Stimulated activated CD4-positive, alpha-beta T cell treated with anti-CD3 and anti-CD28 coated beads, Interleukin-15, amount 100 ng/mL, for 1 hour (primary cell): Measurements from ENCODE around the gene PVR.
A peak's percentile ranks its signal among the peaks of the same experiment; 100 is the strongest.

ENCODE experiments used
- DNase-seq, 2 donors: peaks; one replicate each; pipeline ENCODE4 v3.0.0-alpha.2; 2020; ENCODE audit warnings: low read depth in 1 of 2, low spot score in 1 of 2

The PVR gene

DNA sequence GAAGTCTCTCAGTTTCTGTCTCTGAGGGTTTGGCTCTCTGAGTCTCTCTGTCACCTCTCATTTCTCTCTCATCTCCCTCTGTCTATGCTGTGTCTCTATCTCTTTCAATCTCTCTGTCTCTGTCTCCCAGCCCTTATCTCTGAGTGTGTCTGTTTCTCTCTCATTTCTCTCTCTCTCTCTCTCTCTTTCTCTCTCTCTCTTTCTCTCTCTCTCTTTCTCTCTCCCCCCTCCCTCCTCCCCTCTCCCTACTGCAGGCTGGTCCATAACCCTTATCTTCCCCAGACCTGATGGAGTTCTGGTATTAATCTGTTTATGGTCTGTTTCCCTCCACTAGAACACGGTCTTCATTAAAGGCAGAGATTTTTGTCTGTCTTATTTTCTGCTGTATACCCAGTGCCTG lies 1.3 kb upstream of the PVR start:
- no peak for DNase-seq

DNA sequence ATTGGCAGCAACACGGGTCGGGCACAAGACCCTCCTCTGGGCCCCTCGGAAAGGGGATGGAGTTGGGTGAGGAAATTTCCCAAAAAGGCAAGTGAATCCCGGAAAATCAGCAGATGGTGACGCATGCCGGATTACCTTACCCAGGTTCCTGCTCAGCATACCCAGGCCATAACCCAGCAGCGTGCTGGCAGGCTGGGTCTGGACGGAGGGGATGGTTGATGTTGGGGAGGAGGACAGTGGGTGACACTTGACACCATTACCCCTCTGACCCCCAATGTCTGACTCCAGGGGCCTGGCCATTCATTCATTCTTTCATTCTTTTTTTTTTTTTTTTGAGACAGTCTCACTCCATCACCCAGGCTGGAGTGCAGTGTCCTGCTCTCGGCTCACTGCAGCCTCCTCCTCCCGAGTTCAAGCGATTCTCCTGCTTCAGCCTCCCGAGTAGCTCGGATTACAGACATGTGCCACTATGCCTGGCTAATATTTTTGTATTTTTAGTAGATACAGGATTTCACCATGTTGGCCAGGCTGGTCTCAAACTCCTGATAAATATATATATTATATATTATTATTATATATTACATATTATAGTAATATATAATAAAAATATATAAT lies 799 bp downstream of the PVR start:
- DNase-seq = no peak

GRCh38 chr19:44645407-44646048 lies 1.8 kb downstream of the PVR start:
- DNase-seq = no peak

- no peak for DNase-seq
These were observed 2.3 kb downstream of the PVR start for GRCh38 chr19:44646049-44646416.

- DNase-seq = no peak
These were observed 3.4 kb downstream of the PVR start for GRCh38 chr19:44647144-44647543.

DNA sequence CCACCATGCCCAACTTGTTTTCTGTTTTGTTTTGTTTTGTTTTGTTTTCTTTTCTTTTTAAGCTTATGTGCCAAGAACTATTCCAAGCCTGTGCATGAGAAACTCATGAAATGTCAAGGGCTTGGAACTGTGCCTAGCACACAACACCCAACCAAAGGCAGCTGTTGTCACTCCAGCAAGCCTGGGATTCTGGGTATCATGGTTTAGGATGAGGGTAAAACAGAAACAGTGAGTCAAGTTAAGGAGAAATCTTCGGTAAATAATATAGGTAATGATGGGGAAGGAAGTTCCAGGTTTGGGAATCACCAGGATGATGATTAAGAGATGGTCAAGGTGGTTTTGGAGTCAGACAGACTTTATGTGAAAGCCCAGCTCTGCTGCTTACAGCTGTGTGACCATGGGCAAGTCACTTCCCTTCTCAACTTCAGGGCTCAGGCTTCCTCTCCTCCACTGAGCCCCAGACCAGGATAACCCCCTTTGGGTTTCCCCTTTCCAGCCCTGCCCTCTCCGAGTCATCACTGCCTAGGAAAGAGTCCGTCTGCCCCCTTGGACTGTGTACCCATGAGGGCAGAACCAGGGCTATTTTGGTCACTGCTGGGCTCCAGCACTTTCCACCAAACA lies 5.0 kb downstream of the PVR start:
- no peak for DNase-seq

GRCh38 chr19:44649578-44650145 lies 6.0 kb downstream of the PVR start:
- DNase-seq = no peak

- no peak for DNase-seq
These were observed 9.6 kb downstream of the PVR start for GRCh38 chr19:44653343-44653742.

DNA sequence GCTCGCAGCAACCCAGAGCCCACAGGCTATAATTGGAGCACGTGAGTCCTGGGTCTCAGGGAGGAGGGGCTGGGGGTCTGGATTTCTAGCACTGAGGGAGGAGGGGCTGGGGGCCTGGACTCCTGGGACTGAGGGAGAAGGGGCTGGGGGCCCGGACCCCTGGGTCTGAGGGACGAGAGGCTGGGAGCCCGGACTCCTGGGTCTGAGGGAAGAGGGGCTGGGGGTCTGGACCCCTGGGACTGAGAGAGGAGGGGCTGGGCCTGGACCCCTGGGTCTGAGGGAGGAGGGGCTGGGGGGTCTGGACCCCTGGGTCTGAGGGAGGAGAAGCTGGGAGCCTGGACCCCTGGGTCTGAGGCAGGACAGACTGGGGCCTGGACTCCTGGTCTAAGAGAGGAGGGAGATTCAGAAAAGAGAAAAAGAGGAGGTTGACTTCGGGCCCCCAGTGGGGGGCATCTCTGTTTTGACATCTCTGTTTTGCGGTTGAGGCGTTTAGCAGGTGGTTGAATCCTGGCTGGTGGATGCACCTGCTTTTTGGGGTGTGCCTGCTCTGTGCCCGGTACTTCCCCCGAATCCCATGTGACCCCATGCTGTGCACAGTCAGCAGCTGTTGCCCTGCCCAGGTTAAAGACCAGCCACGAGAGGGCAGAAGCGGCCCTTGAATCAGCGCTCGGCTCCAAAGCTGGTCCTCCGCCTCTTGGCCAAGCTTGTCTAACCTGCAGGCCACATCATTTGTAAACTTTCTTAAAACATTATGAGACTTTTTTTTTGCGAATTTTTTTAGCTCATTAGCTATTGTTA lies 10.5 kb downstream of the PVR start:
- DNase-seq = peak; percentile 42 to 51

GRCh38 chr19:44657211-44657921 lies 13.7 kb downstream of the PVR start:
- peak; percentile 32 to 59 for DNase-seq

- no peak for DNase-seq
These were observed 14.5 kb downstream of the PVR start for GRCh38 chr19:44658069-44658733.

DNA sequence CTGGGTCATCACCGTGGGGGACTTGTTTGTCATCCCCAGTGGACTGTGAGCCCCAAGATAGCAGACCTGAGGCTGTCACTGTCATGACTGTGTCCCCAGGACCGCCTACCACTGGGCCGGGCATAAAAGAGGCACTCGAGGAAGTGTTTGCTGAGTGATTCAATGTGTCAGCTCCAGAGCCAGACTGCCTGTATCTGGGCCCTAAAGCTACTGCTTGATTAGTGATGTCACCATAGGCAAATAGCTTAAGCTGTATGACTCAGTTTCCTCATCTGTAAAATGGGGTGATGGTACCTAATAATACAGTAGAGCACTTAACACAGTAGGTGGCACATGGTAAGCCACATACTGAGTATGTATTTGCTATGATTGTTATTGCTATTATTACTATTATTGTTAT lies 16.4 kb downstream of the PVR start:
- no peak for DNase-seq

GRCh38 chr19:44661205-44661604 lies 17.5 kb downstream of the PVR start:
- DNase-seq = no peak

DNA sequence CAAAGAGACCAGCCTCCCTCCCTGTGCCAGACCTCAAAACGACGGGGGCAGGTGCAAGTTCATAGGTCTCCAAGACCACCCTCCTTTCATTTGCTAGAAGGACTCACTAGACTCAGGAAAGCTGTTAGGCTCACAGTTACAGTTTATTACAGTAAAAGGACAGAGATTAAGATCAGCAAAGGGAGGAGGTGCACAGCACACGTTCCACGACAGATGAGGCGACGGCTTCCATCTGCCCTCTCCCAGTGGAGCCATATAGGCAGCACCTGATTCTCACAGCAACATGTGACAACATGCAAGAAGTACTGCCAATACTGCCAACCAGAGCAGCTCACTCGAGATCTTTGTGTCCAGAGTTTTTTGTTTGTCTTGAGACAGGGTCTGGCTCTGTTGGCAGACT lies 18.2 kb downstream of the PVR start:
- no peak for DNase-seq

GRCh38 chr19:44662691-44663385 lies 19.1 kb downstream of the PVR start:
- DNase-seq = no peak

- no peak for DNase-seq
These were observed 20.3 kb downstream of the PVR start for GRCh38 chr19:44663996-44664395.

DNA sequence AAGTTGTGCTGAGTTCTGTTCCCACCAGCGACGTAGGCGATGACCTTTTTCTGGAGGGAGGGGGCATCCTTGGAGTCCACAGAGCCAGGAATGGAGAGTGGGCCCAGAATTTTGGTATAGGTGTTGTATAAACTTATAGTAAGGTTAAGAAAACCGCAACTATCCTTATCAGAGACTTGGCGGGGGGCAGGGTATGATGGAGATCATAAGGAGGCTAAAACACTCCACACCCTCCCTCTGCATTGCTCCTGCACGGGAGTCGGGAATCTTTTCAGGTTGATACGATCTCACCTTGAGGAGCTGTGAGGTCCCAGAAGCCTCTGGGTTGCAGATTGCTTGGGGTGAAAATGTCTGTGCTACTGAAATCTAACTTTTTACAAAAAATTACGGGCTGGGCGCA lies 21.3 kb downstream of the PVR start:
- DNase-seq = no peak

DNA sequence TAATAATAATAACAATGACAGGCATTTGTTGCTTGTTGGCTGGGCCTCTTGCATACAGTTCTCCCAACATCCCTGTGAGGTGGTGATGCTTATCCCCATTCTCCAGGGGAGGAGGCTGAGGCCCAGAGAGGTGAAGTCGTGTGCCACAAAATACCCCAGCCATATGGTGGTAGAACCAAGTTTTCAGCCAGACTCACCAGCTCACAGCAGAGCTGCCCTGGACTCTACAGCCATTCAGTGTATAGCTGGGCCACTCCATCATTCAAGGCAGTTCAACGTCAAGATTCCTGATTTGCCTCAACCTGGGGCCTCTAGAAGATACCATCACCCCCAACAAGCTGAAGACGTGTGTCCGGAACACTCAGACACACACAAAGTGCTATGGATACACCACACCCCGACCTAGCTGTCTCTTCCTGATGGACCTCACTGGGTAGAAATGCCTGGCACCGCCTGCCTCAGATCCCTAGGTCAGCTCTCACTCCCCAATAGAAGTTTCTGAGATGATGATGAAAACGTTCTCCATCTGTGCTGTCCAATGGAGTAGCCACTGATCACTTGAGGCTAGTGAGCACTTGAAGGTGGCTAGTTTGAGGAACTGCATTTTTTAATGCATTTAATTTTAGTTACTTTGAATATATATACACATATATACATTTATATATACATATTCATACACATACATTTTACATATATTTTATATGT lies 23.3 kb downstream of the PVR start:
- no peak for DNase-seq
